MM.1S (cell line): Measurements from ENCODE around the gene LRP6.

Source experiments
- DNase-seq: peaks from one replicate; pipeline ENCODE4 v3.0.0-alpha.2; 2015
- H2AFZ ChIP-seq: fragments of 300-600 bp; sonication (generic); 2 replicates; pipeline ENCODE4 v1.6.0; 2016; ENCODE audit warnings: antibody characterized with exemption, low read length
- H3F3A ChIP-seq: fragments of 300-600 bp; sonication (generic); 2 replicates; pipeline ENCODE4 v1.6.1; 2016; ENCODE audit warnings: mild to moderate bottlenecking, antibody characterized with exemption, low read length, moderate library complexity, mixed read lengths; ENCODE audit not compliant: insufficient read depth
- H3K27ac ChIP-seq: fragments of 300-600 bp; sonication (generic); 2 replicates; pipeline ENCODE4 v1.5.1; 2016; ENCODE audit warnings: mild to moderate bottlenecking, low read length
- H3K27me3 ChIP-seq: fragments of 300-600 bp; sonication (generic); replicated peaks from 2 replicates; pipeline ENCODE4 v1.6.0; 2016; ENCODE audit warnings: low read length; ENCODE audit not compliant: insufficient read depth
- H3K36me3 ChIP-seq: fragments of 300-600 bp; sonication (generic); replicated peaks from 2 replicates; pipeline ENCODE4 v1.6.1; 2016; ENCODE audit warnings: mild to moderate bottlenecking, low read length, mixed read lengths; ENCODE audit not compliant: insufficient read depth
- H3K4me1 ChIP-seq: fragments of 300-600 bp; sonication (generic); 2 replicates; pipeline ENCODE4 v1.6.1; 2016; ENCODE audit warnings: low read length, mixed read lengths
- H3K4me2 ChIP-seq: fragments of 300-600 bp; sonication (generic); 2 replicates; pipeline ENCODE4 v1.6.0; 2016; ENCODE audit warnings: low read depth, low read length
- H3K4me3 ChIP-seq: fragments of 300-600 bp; sonication (generic); 2 replicates; pipeline ENCODE4 v1.5.1; 2016; ENCODE audit warnings: low read length, mixed read lengths
- H3K79me2 ChIP-seq: fragments of 300-600 bp; sonication (generic); 2 replicates; pipeline ENCODE4 v1.6.1; 2016; ENCODE audit warnings: mixed run types, low read length, mixed read lengths
- H3K9ac ChIP-seq: fragments of 300-600 bp; sonication (generic); 2 replicates; pipeline ENCODE4 v1.6.1; 2016; ENCODE audit warnings: low read length, mixed read lengths
- H3K9me2 ChIP-seq: fragments of 300-600 bp; sonication (generic); replicated peaks from 2 replicates; pipeline ENCODE4 v1.6.1; 2016; ENCODE audit warnings: mild to moderate bottlenecking, low read length, mixed read lengths; ENCODE audit not compliant: insufficient read depth
- H3K9me3 ChIP-seq: fragments of 300-600 bp; sonication (generic); replicated peaks from 2 replicates; pipeline ENCODE4 v1.6.1; 2016; ENCODE audit warnings: mild to moderate bottlenecking, low read length, mixed read lengths; ENCODE audit not compliant: insufficient read depth
- H4K20me1 ChIP-seq: fragments of 300-600 bp; sonication (generic); 2 replicates; pipeline ENCODE4 v1.6.1; 2016; ENCODE audit warnings: mild to moderate bottlenecking, low read length, moderate library complexity, mixed read lengths; ENCODE audit not compliant: insufficient read depth
- CTCF ChIP-seq: fragments of 300-600 bp; sonication (generic); IDR thresholded peaks from 2 replicates; pipeline ENCODE4 v1.5.1; 2016; ENCODE audit warnings: antibody characterized with exemption, low read length, mixed read lengths
- EZH2 ChIP-seq: fragments of 300-600 bp; sonication (generic); optimal IDR thresholded peaks from 2 replicates; pipeline ENCODE3; 2017; ENCODE audit warnings: low read depth, mild to moderate bottlenecking, antibody characterized with exemption, low read length, mixed read lengths
- EZH2phosphoT487 ChIP-seq: fragments of 300-600 bp; sonication (generic); IDR thresholded peaks from 2 replicates; pipeline ENCODE4 v1.6.1; 2018; ENCODE audit warnings: antibody characterized with exemption, low read length

LRP6 gene

GRCh38 chr12:12214201-12214600, 52.6 kb downstream of the LRP6 start:
- Histone ChIP-seq H2AFZ (no peak overlapping the region), H3K4me2 (peak overlapping the region; percentile 32; the same call in 1 of the 2 replicates), H3K79me2 (no peaks in the 10 kb centered on the region), H3K4me3 (no peak overlapping the region), H4K20me1 (no peaks in the 10 kb centered on the region), H3K27ac (peak overlapping the region; percentile 4; the same call in 1 of the 2 replicates), H3K36me3 (no peaks in the 10 kb centered on the region), H3K9ac (no peak overlapping the region), H3F3A (no peaks in the 10 kb centered on the region; the same call in 1 of the 2 replicates), H3K9me2 (no peaks in the 10 kb centered on the region), H3K9me3 (no peaks in the 10 kb centered on the region), H3K4me1 (peaks cover 14% of the 10 kb centered on the region), H3K27me3 (no peaks in the 10 kb centered on the region)
- TF ChIP-seq EZH2 (no peak), EZH2phosphoT487 (no peak), CTCF (no peak)
- no peak for DNase-seq

- Histone ChIP-seq H3K4me3 (no peak overlapping the region), H3K4me2 (no peak overlapping the region), H3K36me3 (no peaks in the 10 kb centered on the region), H3K4me1 (peaks cover 14% of the 10 kb centered on the region), H3K9me3 (no peaks in the 10 kb centered on the region), H3K79me2 (no peaks in the 10 kb centered on the region), H4K20me1 (no peaks in the 10 kb centered on the region), H3K9me2 (no peaks in the 10 kb centered on the region), H3F3A (no peaks in the 10 kb centered on the region; the same call in 1 of the 2 replicates), H3K27ac (no peak overlapping the region), H2AFZ (no peak overlapping the region), H3K9ac (no peak overlapping the region), H3K27me3 (no peaks in the 10 kb centered on the region)
- TF ChIP-seq EZH2phosphoT487 = no peak
- TF ChIP-seq EZH2 = no peak
- no peak for TF ChIP-seq CTCF
- DNase-seq = no peak
These were observed 54.1 kb downstream of the LRP6 start for GRCh38 chr12:12212769-12213168.

- Histone ChIP-seq H3K4me3 (no peak overlapping the region), H3K4me1 (peaks cover 14% of the 10 kb centered on the region), H3K36me3 (no peaks in the 10 kb centered on the region), H3K27me3 (no peaks in the 10 kb centered on the region), H3K9ac (no peak overlapping the region), H3K27ac (no peak overlapping the region), H3K9me3 (no peaks in the 10 kb centered on the region), H2AFZ (no peak overlapping the region), H3K9me2 (no peaks in the 10 kb centered on the region), H4K20me1 (no peaks in the 10 kb centered on the region), H3K4me2 (0 out of 2 replicates have a peak overlapping the region, but pooled peaks have one; percentile 1), H3K79me2 (no peaks in the 10 kb centered on the region), H3F3A (no peaks in the 10 kb centered on the region; the same call in 1 of the 2 replicates)
- DNase-seq = peak; percentile 54
- TF ChIP-seq CTCF = no peak
- TF ChIP-seq EZH2phosphoT487 = no peak
- no peak for TF ChIP-seq EZH2
These were observed 55.9 kb downstream of the LRP6 start for GRCh38 chr12:12210983-12211382.
